Omental fat pad (tissue), 4 donors: ENCODE measurements around the gene CHP1. TPM values are rescaled to one million over a fixed set of nuclear protein-coding genes. Genes with fewer than 3 reads are reported as not detected.
"Not testable (repeated sequence)": the region's sequence is repeated elsewhere in the genome, so short reads cannot be mapped to it uniquely, and the experiment has no call there.

Source experiments
- ATAC-seq: fragments of 150-250 bp; one replicate; pipeline ENCODE4 v1.9.1; 2016; ENCODE audit warnings: mild to moderate bottlenecking, moderate library complexity; ENCODE audit not compliant: low FRiP score
- DNase-seq: peaks from one replicate; pipeline ENCODE4 v3.0.0-alpha.2; 2019; ENCODE audit warnings: low spot score
- total RNA-seq, 4 donors: library from RNA; depleted of rRNA; stranded (reverse); fragments of >200 nt; gene quantifications; one replicate each; pipeline ENCODE4 v1.1.0, GENCODE V29; 2016
- TF ChIP-seq, protein P1 (sequence below), 3 donors: fragments of 450-650 bp; IDR thresholded peaks; one replicate each; pipeline ENCODE4 v1.5.1; 2016 to 2017; ENCODE audit warnings: antibody characterized with exemption in 3 of 3, mild to moderate bottlenecking in 3 of 3, moderate library complexity in 2 of 3

Gene CHP1
- total RNA-seq, 4 donors from 2014 or later, result 172 to 320 (median 243) TPM

DNA sequence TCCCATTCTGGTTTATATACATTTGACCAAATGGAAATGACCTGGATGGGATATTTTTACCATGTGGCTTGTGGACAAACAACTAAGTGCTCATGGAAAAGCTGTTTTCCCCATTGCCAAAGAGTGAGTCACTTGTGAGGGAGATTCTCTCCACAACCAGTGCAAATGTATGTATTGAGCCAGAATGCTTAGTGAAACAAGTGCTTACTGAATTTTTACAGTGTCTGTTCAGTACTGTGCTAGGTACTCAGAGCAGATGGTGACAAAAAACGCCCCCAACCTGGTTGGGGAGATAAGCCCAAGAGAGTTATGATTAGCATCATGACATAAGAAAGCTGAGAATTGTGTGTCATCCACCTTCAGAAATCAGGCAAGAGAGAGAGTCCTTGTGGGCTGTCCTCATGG is 2.3 kb downstream of the CHP1 start:
- no peak for DNase-seq
- ATAC-seq, result no peak
- TF ChIP-seq, protein P1, sequence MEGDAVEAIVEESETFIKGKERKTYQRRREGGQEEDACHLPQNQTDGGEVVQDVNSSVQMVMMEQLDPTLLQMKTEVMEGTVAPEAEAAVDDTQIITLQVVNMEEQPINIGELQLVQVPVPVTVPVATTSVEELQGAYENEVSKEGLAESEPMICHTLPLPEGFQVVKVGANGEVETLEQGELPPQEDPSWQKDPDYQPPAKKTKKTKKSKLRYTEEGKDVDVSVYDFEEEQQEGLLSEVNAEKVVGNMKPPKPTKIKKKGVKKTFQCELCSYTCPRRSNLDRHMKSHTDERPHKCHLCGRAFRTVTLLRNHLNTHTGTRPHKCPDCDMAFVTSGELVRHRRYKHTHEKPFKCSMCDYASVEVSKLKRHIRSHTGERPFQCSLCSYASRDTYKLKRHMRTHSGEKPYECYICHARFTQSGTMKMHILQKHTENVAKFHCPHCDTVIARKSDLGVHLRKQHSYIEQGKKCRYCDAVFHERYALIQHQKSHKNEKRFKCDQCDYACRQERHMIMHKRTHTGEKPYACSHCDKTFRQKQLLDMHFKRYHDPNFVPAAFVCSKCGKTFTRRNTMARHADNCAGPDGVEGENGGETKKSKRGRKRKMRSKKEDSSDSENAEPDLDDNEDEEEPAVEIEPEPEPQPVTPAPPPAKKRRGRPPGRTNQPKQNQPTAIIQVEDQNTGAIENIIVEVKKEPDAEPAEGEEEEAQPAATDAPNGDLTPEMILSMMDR (IDR thresholded peaks at IDR 0.05), result no peak

DNA sequence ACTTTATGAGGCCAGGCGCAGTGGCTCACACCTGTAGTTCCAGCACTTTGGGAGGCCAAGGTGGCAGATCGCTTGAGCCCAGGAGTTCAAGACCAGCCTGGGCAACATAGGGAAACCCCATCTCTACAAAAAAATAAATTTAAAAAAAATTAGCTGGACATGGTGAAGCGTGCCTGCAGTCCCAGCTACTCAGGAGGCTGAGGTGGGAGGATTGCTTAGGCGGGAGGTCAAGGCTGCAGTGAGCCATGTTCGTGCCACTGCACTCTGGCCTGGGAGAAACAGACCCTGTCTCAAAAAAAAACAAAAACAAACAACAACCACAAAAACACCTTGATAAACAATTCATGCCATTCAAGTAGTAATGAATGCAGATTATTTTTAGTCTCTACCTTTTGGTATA is 4.2 kb downstream of the CHP1 start:
- not testable (repeated sequence) for DNase-seq, ATAC-seq

GRCh38 chr15:41235929-41236328 is 4.9 kb downstream of the CHP1 start:
- no peak for DNase-seq
- TF ChIP-seq, protein P1 (IDR thresholded peaks at IDR 0.05), result no peak
- no peak for ATAC-seq

DNA sequence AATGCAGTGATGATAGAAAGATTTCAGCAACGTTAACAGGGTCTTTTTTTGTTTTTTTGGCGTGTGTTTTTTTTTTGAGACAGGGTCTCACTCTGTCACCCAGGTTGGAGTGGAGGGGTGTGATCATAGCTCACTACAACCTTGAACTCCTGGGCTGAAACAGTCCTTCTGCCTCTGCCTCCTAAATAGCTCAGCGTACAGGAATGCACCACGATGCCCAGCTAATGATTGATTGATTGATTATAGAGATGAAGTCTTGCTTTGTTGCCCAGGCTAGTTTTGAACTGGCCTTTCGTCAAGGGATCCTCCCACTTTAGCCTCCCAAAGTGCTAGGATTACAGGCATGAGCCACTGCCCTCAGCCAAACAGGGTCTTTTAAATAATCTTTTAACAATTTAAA is 7.0 kb downstream of the CHP1 start:
- ATAC-seq (no peak), DNase-seq (no peak)
- TF ChIP-seq, protein P1 (IDR thresholded peaks at IDR 0.05), result no peak

DNA sequence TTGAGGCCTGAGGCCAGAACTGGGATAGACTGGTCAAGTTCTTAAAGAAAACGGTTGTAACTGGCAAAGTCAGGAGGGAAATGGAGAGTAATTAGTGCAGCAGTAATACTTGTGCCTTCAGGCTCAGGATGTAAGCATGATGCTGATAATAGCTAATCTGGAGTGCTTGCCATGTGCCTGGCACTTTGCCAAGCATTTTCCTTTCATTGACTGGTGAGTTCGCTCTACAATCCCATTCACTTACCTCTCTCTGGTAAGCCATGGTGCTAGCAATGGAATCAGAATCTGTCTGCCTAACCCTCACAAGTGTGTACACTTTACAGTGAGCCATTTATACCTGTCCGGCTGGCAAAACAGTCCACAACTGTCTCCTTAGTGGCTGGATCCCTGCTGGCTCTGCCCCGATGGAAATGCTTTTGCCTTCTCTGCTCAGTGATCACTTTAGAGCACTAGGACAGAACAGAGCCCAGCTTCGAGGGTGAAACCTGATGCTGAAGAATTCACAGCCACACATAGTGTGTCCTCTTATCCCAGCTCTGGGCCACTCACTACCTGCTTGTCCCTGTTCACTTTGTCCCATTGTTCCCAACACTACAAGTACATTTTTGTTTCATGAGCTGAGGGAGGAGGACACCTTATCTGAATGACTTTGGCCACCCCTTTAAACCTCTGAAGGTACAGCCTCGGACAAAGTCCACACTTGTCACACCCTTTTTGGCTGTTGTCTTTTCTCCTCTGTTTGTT is 10.3 kb downstream of the CHP1 start:
- TF ChIP-seq, protein P1 (IDR thresholded peaks at IDR 0.05), result no peak
- DNase-seq, result no peak
- no peak for ATAC-seq

DNA sequence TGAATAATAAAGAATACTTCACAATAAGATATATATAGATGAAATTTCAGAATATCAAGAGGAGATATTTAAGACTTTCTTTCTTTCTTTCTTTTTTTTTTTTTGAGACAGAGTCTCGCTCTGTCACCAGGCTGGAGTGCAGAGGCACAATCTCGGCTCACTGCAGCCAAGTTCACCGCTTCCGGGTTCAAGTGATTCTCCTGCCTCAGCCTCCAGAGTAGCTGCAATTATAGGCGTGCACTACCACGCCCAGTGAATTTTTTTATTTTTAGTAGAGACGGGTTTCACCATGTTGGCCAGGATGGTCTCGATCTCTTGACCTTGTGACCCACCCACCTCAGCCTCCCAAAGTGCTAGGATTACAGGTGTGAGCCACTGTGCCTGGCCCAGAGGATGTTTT is 19.7 kb downstream of the CHP1 start:
- not testable (repeated sequence) for DNase-seq, ATAC-seq

- TF ChIP-seq, protein P1 (IDR thresholded peaks at IDR 0.05), result no peak
- DNase-seq, result no peak
- no peak for ATAC-seq
These were observed 20.3 kb downstream of the CHP1 start for GRCh38 chr15:41251411-41251810.

DNA sequence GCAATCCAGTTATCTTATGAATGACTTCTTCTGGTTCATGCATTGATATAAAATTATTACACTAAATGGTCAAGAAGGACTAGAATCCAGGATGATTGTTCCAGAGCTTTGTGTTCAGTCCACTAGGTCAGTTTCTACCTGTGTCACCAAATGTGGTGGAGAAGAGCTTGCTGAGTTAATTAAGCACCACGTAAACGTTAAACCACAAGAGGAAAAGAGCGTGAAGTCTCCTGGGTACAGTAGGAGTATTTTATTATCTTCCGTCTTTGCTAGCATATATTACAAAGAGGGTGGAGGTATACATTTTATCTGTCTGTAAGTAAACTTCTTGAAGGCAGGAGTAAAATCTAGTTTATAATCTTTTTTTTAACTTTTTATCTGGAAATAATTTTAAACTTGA is 23.5 kb downstream of the CHP1 start:
- TF ChIP-seq, protein P1 (IDR thresholded peaks at IDR 0.05), result no peak
- ATAC-seq, result no peak
- no peak for DNase-seq
